OCI-LY3 (cell line): ENCODE measurements around the gene OPRL1.

Experiments used
- H2AFZ ChIP-seq: fragments of 200-600, 300-600 bp; shearing (Covaris generic); 2 replicates; pipeline ENCODE4 v1.6.0; 2014; ENCODE audit warnings: antibody characterized with exemption, low read depth, low read length
- H3K27ac ChIP-seq: fragments of 200-600, 300-600 bp; sonication (generic); 2 replicates; pipeline ENCODE4 v1.5.1; 2014; ENCODE audit warnings: mild to moderate bottlenecking, low read length, moderate library complexity, mixed read lengths
- H3K27me3 ChIP-seq: fragments of 200-600, 300-600 bp; sonication (generic); 2 replicates; pipeline ENCODE4 v1.6.1; 2014; ENCODE audit warnings: low read depth, low read length, mixed read lengths
- H3K36me3 ChIP-seq: fragments of 200-600, 300-600 bp; sonication (generic); replicated peaks from 2 replicates; pipeline ENCODE3; 2014; ENCODE audit warnings: low read depth, low read length, mixed read lengths
- H3K4me1 ChIP-seq: fragments of 300-600, 200-600 bp; sonication (generic); 2 replicates; pipeline ENCODE4 v1.6.1; 2014; ENCODE audit warnings: low read length, mixed read lengths
- H3K4me2 ChIP-seq: fragments of 200-600, 300-600 bp; sonication (generic); 2 replicates; pipeline ENCODE4 v1.6.1; 2014; ENCODE audit warnings: low read length, mixed read lengths
- H3K4me3 ChIP-seq: fragments of 300-600, 200-600 bp; sonication (generic); 2 replicates; pipeline ENCODE4 v1.5.1; 2014; ENCODE audit warnings: antibody characterized with exemption, mild to moderate bottlenecking, low read length, moderate library complexity
- H3K79me2 ChIP-seq: fragments of 300-600, 200-600 bp; shearing (Covaris generic); 2 replicates; pipeline ENCODE4 v1.6.1; 2014; ENCODE audit warnings: mild to moderate bottlenecking, low read length, mixed read lengths
- H3K9ac ChIP-seq: fragments of 300-600, 200-600 bp; shearing (Covaris generic); 2 replicates; pipeline ENCODE4 v1.6.0; 2014; ENCODE audit warnings: mild to moderate bottlenecking, low read length, moderate library complexity
- H3K9me3 ChIP-seq: fragments of 200-600, 300-600 bp; shearing (Covaris generic); 2 replicates; pipeline ENCODE4 v1.6.1; 2014; ENCODE audit warnings: low read length, mixed read lengths; ENCODE audit not compliant: insufficient read depth
- H4K20me1 ChIP-seq: fragments of 200-600, 300-600 bp; sonication (generic); 2 replicates; pipeline ENCODE4 v1.6.1; 2016; ENCODE audit warnings: low read length, mixed read lengths; ENCODE audit not compliant: insufficient read depth
- CTCF ChIP-seq: fragments of 200-600, 300-600 bp; sonication (generic); IDR thresholded peaks from 2 replicates; pipeline ENCODE4 v1.5.1; 2014; ENCODE audit warnings: antibody characterized with exemption, low read length, low read depth
- EZH2phosphoT487 ChIP-seq: fragments of 200-600 bp; shearing (Covaris generic); IDR thresholded peaks from 2 replicates; pipeline ENCODE4 v1.6.1; 2018; ENCODE audit warnings: antibody characterized with exemption, mixed run types, low read depth

OPRL1 gene

DNA sequence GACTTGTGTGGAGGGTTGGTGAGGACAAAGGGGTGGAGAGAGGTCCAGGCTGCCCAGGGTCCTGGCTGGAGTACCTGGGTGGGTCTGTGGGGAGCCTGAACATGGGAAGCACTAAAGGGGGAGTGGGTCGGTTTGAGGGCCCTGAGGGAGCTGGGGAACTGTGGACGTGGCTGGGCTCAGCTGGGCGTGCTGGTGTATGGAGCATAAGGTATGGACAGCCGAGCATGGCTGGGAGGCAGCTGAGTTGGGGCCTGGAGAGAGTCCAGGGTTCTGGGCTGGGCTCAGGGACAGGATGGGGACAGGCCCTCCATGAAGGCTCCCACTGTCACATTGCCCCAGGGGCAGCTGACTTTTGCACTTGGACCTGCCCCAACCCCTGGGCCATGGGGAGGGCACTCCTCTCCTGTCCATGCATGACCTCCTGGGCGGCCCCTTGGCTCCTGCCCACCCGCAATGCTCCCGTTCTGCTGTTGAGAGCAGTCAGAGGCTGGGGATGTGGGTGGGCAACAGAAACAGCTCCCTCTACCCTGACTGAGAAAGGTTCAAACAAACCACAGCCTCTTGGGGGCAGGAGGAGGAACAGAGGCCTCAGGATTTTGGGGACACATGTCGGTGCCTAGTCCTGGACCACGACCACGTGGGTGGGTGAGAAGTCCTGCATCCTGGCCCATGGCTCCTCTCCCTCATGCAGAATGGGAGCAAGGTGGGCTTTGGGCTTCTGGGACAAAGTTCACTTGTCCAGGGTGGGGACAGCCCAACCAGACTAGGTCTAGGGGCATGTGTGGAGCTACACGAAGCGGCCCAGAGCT is 39.4 kb upstream of the OPRL1 start:
- Histone ChIP-seq H3K4me1 (peaks cover 51% of the 10 kb centered on the region), H4K20me1 (no peaks in the 10 kb centered on the region), H3K4me2 (no peak overlapping the region), H2AFZ (no peak overlapping the region), H3K9ac (no peak overlapping the region), H3K9me3 (no peaks in the 10 kb centered on the region), H3K27me3 (peaks cover 5% of the 10 kb centered on the region), H3K27ac (no peak overlapping the region), H3K4me3 (no peak overlapping the region), H3K36me3 (no peaks in the 10 kb centered on the region), H3K79me2 (no peaks in the 10 kb centered on the region)
- TF ChIP-seq EZH2phosphoT487: no peak
- TF ChIP-seq CTCF: no peak

DNA sequence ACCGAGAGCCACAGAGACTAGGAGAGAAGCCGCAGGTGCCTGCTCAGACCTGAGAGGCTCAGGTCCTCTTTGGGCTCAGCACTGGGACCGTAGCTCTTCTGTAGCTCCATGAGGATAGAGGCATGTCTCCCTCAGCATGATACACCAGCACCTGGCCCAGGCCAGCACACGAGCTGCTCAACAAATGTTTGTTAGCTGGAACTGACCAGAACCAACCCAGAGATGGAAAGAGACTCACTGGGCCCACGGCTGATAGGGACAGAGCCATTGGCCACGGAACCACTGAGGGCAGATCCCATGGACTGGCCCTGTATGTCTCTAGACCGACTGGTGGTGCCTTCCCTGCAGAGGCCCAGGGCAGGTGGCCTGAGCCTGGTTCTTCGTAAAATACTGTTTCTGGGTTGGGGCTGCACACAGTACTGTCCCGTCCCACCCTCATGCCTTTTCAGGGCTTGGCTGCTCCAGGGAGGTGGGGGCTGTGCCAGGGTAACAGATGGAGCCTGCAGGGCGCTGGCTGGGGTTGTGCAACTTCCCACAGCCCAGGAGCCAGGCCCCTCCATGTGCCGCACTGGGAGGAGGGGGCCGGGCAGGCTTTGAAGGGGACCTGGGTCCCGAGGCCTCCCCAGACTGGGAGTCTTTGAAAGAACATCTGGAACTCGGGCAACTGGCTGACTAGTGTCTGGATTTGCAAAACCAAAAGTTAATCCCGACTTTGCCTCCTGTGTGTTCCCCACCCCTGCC is 38.7 kb upstream of the OPRL1 start:
- H3K36me3 ChIP-seq: no peaks in the 10 kb centered on the region
- no peaks in the 10 kb centered on the region for H3K79me2 ChIP-seq
- TF ChIP-seq CTCF (no peak), EZH2phosphoT487 (no peak)
- H4K20me1 ChIP-seq: no peaks in the 10 kb centered on the region
- no peak overlapping the region for H2AFZ ChIP-seq
- H3K4me1 ChIP-seq: peaks cover 45% of the 10 kb centered on the region
- H3K4me2 ChIP-seq: peak overlapping the region; percentile 89
- peak overlapping the region; percentile 87 for H3K9ac ChIP-seq
- H3K9me3 ChIP-seq: no peaks in the 10 kb centered on the region
- no peak overlapping the region for H3K27ac ChIP-seq
- H3K4me3 ChIP-seq: peak overlapping the region; percentile 84
- peaks cover 7% of the 10 kb centered on the region for H3K27me3 ChIP-seq

DNA sequence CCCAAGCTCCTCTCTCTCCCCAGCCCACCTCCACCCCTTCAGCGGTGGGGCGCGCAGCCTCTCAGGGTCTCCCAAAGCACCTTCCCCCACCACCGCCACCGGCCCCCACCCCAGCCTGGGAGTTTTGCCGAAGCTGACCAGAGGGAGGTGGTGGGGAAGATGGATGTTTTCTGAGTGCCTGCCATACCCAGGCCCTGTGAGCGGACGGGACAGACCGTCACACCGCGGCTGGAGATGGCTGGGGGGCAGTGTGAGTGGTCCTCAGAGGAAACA is 38.2 kb upstream of the OPRL1 start:
- Histone ChIP-seq H3K36me3 (no peaks in the 10 kb centered on the region), H4K20me1 (no peaks in the 10 kb centered on the region), H3K4me2 (peak overlapping the region; percentile 89), H3K4me3 (peak overlapping the region; percentile 84), H3K9me3 (no peaks in the 10 kb centered on the region), H3K27ac (0 out of 2 replicates have a peak overlapping the region, but pooled peaks have one; percentile 35), H3K79me2 (no peaks in the 10 kb centered on the region), H3K9ac (peak overlapping the region; percentile 87), H2AFZ (no peak overlapping the region; the same call in 1 of the 2 replicates), H3K4me1 (peaks cover 40% of the 10 kb centered on the region), H3K27me3 (peaks cover 7% of the 10 kb centered on the region)
- TF ChIP-seq EZH2phosphoT487: no peak
- TF ChIP-seq CTCF: no peak

DNA sequence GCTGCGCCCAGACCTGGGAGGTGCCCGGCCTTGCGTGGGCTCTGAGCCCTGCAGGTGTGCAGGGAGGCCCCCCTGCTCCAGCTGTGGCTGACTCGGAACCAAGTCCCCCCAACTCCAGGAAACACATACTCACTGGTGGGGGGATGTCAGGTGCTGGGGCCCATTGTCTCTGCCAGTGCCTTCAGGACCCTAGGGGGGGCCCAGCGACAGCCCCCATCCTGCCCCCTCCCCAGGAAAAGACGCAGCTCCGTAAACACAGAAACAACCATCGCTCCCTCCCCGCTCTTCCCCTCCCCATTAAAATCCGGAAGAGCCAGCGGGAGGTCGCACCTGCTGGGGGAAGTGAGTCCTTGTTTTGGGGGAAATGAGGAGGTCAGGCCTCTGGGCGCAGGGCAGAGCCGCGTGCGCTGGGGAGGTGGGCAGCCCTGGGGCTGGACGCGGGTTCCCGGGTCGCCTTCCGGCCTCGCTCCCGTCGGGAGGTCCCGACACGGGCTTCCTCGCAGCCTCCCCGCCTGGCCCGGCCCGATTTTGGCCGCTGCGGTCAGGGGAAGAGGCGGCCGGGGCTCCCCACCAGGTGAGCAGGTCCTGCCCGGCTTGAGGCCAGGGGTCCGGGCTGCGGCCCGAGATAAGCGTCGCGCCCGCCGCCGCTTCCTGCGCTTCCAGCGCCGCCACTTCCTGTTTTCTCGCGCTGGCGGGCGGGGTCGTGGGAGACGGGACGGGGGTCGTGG is 37.7 kb upstream of the OPRL1 start:
- Histone ChIP-seq H3K4me1 (peaks cover 35% of the 10 kb centered on the region), H3K27me3 (peaks cover 7% of the 10 kb centered on the region), H3K9me3 (no peaks in the 10 kb centered on the region), H3K79me2 (no peaks in the 10 kb centered on the region), H3K4me3 (peak overlapping the region; percentile 84), H3K27ac (peak overlapping the region; percentile 35; the same call in 1 of the 2 replicates), H2AFZ (peak overlapping the region; percentile 5; the same call in 1 of the 2 replicates), H3K9ac (peak overlapping the region; percentile 87), H3K4me2 (peak overlapping the region; percentile 89), H4K20me1 (no peaks in the 10 kb centered on the region), H3K36me3 (no peaks in the 10 kb centered on the region)
- TF ChIP-seq CTCF (no peak), EZH2phosphoT487 (no peak)
